GM11168 (cell line): Measurements from ENCODE around the gene ICA1L.
"Not testable (repeated sequence)": the region's sequence is repeated elsewhere in the genome, so short reads cannot be mapped to it uniquely, and the experiment has no call there.

Experiments used
- in situ Hi-C: fragments of 300-500 bp; cut with MboI; formaldehyde crosslinking; loops from one replicate; pipeline ENCODE4 v1.12.0; 2022; ENCODE audit warnings: low sequenced_read_pairs; ENCODE audit not compliant: unreplicated experiment

The ICA1L gene

DNA sequence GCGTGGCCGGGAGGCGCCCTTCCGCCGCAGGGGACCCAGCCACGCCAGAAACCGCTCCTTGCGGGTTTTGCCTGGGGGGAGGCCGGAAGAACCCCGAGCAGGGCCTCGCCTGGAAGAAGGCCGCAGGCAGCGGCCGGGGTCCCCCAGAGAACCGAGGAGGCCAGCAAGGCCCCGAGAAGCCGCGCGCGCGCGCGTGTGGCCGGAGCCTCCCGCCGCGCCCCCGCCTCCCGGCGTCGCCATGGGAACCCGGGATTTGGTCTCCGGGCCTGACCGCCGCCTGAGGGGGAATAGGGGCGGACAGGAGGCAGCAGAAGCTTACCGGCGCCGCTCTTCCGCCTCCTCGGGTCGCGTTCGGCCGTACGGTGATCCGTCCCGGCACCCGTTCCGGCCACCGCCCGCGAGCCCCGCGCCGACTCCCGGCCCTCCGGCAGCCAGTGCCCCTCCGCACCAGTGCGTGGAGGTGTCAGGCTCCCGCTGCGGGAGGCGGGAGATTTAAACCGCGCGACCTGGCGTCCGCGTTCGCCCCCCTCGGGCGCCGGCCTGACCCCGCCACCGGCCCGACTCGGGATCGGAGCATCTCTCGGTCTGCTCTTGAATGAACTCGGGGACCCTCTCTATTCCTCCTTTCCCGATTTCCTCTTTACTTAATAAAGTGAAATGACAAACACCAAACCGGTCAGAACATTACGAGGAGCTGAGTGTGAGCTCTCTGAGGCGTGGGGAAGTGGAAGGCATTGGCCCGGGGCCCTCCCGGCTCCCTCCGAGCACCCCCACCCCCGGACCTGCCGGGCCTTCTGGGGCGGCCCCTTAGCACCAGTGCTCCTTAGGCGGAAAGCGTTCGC is at the start of gene ICA1L:
Gene ICA1L (minus strand): TSS at position 467 of the 842 bp plus-strand sequence. CDS start 42,757 bp downstream, outside the sequence.
- in situ Hi-C loops = loop anchor here (10.0 kb wide), 1 partner anchor 287 kb away; no protein-coding TSS in a partner anchor

DNA sequence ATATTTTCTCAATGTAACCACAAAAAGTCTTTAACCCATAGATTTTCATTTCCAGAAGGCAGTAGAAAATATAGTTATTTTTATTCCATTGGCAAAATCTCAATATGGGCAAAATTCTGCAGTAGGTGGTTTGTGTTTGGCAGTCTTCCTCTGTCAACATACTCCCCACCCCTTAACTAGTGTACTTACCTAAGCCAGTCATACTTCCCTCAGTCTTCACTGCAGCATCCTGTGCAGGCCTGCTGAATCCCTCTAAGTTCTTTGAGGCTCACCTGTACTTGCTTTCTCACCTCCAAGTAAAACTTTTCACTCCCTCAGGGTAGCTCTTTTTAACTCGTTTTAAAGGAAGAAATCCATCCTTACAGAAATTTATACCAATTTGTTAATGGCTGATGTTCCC is 47.3 kb upstream of the ICA1L start:
- in situ Hi-C loops = no loop called here

DNA sequence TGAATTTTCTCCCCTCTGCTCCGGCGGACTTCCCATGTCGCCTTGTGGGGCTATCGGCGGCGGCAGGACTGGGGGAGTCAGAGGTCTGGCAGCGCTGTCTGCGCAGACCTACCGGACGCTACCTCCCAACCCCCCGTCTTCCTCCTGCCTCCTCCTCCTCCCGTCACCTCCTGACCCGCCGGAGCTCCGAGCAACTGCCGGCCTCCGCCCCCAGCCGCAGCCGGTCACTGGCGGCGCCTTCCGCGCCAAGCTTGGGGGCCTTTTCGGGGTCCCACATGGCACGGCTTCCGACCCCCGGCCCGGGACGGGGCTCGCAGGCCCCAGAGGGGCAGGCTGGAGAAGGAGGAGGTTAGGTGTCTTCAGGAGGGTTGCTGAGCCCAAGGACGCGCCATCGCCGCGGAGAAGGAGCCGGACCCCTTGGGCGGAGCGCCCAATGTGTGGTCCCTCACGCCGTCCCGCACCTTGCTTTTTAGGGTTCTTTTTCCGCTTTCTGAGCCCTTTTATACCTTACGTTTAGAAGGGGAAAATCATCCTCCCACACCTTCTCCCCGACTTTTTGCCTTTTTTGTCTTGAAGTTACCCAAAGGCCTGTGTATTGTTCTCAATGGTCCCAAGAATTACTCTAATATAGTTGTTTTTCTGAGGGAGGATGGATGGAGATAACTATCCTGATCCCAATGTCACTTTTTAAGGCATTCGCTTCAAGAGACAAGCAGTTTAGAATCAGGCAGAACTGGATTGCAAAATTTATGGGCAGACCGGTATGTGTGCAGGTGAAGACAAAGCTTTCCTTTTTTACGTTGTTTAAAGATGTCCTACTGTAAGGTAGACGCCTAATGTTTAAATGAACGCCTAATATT is 41.0 kb upstream of the ICA1L start:
- in situ Hi-C loops = not testable (repeated sequence)

DNA sequence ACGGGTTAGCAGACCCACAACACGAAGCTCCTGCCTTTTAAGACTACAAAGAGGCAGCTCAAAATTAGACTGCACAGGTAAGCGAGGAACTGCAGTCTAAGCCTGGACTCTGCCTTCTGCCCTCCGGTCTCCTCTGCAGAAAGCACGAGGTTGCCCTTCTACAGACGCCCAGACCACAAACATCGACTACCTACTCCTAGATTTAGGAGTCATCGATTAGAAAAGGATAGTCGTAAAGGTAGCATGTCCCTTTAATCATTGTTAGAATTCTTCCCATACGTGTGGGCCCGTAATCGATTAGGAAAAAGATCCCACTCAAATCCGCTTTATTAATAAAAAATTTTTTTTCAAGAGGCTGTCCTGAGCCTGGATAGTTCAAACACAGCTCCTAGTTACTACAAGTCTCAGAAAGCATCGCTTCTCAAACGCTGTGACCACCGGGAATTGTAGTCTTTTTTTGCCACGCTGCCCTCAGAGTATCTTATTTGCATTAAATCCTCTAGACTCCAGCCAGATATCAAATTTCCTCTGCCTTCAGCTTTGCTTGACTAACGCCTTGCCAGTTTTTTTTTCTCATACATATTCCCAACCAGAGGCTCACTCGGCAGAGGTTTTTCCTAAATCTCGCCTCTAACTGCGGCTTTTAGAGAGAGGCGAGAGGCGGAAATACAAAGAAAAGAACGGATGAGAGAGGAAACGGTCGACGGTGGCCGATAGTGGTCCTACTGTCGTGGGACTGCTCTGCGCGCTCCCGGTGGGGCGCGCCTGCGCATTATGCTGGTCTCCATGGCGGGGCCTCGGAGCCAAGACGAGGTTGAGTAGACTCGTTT is 40.2 kb upstream of the ICA1L start, which contains the start of the genes CARF and WDR12:
Gene CARF (plus strand): TSS at position 764 of the 830 bp plus-strand sequence. CDS start 29,628 bp downstream, outside the sequence.
Gene WDR12 (minus strand): TSS at position 162 of the 830 bp plus-strand sequence. CDS start 197 bp downstream, outside the sequence.
- in situ Hi-C loops = no loop called here

DNA sequence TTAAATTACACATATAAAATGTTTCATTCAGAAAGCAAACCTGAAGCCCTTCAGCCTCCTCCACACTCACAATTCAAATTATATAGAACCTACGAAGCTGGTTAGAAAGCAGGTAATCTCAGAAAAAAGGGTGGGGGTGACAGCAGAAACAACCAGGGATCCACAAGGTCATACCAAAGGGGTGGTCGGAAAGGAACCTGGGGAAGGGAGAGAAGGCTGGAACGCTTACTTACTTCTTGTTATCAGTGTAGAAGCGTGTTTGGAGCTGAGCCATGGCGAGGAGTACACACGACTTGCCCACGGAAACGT is 39.6 kb upstream of the ICA1L start:
- in situ Hi-C loops = no loop called here

DNA sequence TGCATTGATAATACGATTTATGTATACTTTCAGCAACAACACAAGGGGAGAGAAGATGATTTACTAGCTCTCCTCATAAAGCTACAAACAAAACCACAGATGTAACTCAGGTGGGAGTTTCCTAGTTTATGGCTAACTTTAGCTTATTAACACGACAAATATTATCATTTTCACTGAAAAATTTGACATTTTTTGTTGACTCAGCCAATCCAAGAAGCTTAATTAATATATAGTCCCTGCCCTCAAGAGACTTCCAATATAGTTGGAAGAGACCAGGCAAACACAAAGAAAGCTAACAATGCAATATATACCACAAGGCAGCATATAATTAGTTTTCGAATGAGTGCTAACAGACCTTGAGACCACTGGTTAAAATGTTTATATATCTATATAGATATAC is 39.1 kb upstream of the ICA1L start:
- in situ Hi-C loops = no loop called here

DNA sequence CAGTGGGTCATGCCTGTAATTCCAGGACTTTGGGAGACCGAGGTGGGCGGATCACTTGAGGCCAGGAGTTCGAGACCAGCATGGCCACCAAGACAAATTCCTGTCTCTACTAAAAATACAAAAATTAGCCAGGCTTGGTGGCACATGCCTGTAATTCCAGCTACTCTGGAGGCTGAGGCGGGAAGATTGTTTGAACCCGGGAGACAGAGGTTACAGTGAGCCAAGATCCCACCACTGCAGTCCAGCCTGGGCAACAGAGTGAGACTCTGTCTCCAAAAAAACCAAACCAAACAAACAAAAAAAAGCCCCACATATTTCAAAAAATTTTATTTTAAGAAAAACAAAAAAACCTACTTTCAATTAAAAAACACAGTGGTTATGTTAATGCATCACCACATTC is 38.7 kb upstream of the ICA1L start:
- in situ Hi-C loops = not testable (repeated sequence)

DNA sequence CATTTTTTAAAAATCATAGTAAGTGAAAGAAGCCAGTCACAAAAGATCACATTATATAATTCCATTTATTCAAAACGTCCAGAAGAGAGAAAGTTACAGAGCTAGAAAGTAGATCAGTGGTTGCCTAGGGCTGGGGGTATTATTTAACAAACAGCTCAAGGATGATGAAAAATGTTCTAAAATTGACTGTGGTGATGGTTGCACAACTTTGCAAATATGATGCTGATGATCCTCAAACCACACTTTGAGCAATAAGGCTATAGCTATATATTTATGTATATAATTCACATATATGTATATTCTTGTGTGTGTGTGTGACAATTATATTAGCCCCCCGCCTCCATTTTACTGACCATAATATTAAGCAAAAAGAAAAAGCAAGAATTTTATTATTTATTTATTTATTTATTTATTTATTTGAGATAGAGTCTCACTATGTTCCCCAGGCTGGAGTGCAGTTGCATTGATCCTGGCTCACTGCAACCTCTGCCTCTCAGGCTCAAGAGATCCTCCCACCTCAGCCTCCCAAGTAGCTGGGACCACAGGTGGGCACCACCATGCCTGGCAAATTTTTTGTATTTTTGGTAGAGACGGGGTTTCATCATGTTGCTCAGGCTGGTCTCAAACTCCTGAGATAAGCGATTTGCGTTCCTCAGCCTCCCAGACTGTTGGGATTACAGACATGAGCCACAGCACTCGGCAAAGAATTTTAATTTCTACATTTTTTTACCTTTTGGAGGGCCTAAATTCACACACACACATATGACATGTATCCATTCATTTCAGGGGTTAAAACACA is 38.0 kb upstream of the ICA1L start:
- in situ Hi-C loops = no loop called here

DNA sequence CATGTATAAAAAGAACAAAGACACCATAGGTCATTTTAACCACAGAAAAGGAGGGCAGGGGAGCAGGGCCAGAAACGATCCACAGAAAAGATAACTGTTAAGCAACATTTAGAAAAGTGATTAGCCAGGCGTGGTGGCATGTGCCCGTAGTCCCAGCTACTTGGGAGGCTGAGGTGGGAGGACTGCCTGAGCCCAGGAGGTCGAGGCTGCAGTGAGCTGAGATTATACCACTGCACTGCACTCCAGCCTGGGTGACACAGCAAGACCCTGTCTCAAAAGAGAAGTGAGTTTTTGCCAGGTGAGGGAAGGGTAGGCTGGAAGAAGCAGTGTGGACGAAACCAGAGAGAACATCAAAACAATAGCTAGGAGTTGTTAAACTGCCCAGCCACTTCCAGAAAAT is 36.6 kb upstream of the ICA1L start:
- in situ Hi-C loops = no loop called here

DNA sequence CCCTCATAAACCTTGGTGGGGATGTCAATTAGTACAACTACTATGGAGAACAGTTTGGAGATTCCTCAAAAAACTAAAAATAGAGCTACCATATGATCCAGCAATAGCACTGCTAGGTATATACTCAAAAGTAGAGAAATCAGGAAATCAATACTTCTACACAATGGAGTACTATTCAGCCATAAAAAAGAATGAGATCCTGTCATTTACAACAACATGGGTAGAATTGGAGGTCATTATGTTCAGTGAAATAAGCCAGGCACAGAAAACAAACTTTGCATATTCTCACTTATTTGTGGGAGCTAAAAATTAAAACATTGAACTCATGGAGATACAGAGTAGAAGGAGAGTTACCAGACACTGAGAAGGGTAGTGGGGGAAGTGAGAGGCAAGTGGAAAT is 33.9 kb upstream of the ICA1L start:
- in situ Hi-C loops = not testable (repeated sequence)

DNA sequence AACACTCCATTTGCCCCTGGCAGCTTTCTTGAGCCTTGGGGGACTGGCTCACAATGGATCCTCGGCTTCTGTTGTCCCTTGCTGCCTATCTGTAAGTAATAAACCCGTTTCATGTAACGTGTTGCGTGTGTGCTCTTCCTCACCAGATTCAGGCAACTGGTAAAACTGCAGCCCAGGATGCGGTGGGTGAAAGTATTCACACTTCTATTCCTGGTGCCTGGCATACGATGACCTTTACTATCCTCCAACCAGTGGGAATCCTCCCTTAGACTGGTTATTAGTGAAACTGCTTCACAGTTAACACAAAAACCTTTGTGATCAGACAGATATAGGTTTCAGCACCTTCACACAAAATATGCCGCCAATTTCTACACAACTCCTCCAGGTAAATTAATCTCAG is 13.6 kb upstream of the ICA1L start:
- in situ Hi-C loops = no loop called here

DNA sequence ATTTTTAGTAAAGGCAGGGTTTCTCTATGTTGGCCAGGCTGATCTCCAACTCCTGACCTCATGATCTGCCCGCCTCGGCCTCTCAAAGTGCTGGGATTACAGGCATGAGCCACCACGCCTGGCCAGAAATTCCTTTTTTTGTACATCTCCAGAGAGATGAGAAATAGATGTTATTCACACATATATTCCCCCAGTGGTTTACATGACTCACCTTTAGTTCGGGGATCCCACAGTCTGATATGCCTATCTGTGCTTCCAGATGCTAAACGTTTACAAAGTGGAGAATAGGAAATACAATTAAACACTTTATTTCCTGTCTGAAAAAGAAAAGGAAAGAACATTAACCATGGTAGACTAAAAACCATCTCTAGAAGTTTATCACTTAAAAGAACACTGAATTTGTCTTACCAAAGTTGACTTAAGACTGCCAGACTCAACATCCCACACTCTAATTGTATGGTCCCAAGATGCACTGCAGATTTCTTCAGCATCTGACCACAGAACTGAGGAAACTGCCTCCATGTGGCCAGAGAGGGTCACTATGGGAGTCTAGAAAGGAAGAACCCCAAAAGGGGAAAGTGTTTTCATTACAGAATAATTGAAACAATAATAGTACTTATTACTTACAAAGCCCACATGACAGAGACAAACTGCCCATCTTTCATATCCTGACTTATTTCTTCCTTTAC is 12.6 kb upstream of the ICA1L start:
- in situ Hi-C loops = no loop called here

DNA sequence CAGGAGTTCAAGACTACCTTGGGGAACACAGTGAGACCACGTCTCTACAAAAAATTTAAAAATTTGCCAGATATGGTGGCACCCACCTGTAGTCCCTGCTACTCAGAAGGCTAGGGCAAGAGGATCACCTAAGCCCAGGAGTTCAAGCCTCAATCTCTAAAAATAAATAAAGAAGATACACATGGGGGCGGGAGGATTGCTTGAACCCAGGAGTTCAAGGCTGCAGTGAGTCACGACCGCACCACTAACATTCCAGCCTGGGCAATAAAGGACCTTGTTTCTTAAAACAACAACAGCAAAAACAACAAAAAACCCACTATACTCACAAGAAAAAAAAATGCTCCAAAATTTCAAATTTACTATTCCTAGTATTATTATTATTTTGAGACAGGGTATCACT is 10.0 kb upstream of the ICA1L start:
- in situ Hi-C loops = no loop called here

DNA sequence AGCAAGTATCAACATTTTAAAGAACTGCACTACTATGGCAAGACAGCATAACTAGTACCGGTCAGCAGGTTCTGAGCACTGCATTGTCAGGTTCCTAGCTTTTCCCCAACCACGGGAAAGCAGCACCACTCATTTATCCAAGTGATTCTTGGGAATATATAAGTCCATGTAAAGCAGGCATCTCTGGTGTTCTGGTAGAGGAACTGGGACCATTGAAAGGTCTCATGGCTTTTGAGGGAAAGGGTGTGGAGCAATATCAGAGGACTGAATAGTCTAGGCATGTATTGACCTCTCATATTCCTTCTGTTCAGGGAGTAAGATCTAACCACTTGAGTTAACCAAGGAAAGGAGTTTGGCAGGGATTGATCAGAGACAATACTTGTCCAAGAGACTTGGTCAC is 6.1 kb upstream of the ICA1L start:
- in situ Hi-C loops = loop anchor here (10.0 kb wide), 1 partner anchor 293 kb away; no protein-coding TSS in a partner anchor

DNA sequence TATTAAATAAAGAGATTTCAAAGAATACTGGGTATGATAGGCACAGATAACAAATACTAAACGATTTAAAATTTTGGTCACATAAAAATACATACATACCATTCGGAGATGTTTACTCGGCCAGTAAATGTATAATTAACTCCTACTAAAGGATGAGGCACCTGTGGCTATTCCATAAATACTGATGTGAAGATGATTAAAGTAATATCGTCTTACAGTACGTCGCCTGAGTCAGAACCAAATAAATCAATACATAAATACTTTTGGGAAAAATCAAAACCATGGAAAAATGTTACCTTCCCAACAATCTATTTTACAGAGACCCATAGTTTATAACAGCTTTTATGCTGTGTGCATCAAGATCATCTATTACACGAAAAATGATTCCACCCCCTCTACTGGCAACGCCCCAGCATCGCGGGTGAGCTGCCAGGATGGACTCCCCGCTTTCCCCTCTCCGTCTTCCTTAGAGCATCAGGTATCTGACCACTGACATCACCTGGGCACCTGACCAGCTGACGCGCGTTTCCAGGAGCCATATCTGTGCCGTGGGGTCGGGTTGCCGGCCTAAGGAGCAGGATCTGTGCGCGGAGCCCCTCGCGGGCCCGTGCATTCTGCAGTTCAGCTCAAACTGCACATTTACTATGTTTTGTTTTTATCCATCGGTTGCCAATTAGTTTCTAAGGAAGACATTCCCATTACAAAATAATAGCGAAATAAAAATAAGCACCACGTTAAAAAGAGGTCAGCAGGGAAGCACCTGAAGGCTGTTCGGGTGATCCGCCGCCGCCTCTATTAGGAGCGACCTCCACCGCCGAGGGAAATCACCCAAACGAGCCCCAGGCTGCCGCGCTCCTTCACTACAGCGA is 901 bp downstream of the ICA1L start:
- in situ Hi-C loops = loop anchor here (10.0 kb wide), 1 partner anchor 286 kb away; no protein-coding TSS in a partner anchor

DNA sequence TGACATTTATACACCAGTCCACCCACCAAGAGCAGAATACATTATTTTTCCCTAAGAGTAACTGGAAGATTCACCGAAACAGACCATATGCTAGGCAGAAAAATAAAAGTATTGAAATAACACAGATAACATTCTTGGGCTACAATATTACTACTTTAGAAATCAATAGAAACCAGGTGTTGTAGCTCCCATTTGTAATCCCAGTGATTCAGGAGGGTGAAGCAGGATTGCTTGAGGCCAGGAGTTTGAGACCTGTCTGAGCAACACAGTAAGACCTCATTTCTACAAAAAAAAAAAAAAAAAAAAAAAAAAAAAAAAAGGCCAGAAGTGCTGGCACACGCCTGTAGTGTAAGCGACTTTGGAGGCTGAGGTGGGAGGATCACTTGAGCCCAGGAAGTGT is 9.6 kb downstream of the ICA1L start:
- in situ Hi-C loops = no loop called here

DNA sequence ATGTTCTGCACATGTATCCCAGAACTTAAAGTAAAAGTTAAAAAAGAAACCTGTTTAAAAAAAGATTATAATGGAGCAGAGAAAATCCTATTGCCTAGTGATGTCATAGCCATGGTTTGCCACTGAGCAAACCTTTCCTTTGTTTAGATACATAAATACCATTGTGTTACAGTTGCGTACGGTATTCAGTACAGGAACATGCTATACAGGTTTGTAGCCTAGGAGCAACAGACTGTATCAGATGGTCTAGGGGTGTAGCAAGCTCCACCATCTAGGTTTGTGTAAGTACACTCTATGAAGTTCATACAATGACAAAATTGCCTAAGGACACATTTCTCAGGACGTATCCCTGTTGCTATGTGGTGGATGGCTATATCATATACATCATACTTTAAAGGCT is 13.0 kb downstream of the ICA1L start:
- in situ Hi-C loops = no loop called here

DNA sequence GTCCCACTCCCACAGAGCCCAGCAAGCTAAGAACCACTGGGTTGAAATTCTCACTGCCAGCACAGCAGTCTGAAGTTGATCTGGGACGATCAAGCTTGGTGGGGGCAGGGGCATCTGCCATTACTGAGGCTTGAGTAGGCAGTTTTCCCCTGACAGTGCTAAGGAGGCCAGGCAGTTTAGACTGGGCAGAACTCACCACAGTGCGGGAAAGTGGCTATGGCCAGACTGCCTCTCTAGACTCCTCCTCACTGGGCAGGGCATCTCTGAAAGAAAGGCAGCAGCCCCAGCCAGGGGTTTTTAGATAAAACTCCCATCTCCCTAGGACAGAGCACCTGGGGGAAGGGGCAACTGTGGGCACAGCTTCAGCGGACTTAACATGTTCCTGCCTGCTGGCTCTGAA is 22.2 kb downstream of the ICA1L start:
- in situ Hi-C loops = not testable (repeated sequence)
